NCI-H2107 (cell line): ENCODE measurements around the gene RHOV.

Experiments
- DNase-seq: peaks from one replicate; lab custom pipeline; 2025; lab: John Stamatoyannopoulos, UW

RHOV gene

GRCh38 chr15:40845036-40845435, 29.0 kb downstream of the RHOV start:
- no peak for DNase-seq

GRCh38 chr15:40844696-40845030, 29.4 kb downstream of the RHOV start:
- DNase-seq, result no peak

DNA sequence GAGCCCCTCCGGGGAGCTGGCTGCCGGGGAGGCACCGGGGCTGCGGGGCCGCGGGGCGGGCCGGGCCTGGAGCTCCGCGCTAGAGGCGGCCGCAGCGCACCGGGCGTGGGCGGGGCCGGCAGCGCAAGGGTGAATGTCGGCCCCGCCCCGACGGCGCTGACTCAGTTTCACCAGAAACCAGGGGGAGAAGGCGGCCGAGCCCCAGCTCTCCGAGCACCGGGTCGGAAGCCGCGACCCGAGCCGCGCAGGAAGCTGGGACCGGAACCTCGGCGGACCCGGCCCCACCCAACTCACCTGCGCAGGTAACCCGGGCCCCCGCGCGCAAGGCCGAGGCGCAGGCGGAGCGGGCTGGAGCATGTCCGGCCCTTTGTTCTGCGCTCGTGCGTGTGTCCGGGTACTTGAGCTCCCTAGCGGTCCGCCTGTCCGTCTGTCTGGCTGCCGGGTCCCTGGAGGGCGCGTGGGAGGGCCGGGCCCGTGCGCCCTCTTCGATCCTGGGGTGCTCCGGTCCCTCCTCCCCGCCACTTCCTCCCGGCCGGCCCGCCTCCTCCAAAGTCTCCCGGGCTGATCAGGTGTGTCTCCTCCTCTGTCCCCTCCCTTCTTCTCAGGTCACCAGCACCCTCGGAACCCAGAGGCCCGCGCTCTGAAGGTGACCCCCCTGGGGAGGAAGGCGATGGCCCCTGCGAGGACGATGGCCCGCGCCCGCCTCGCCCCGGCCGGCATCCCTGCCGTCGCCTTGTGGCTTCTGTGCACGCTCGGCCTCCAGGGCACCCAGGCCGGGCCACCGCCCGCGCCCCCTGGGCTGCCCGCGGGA, 29.9 kb downstream of the RHOV start, which contains the start of gene SPINT1:
Gene SPINT1, plus strand, starts transcription at position 164 of the 811 bp plus-strand sequence. Its CDS starts 507 bp downstream, at position 671.
- DNase-seq, result no peak

- no peak for DNase-seq
These were observed 30.7 kb downstream of the RHOV start for GRCh38 chr15:40843261-40843884.

- DNase-seq, result no peak
These were observed 32.3 kb downstream of the RHOV start for GRCh38 chr15:40841741-40842140.

- no peak for DNase-seq
These were observed 35.3 kb downstream of the RHOV start for GRCh38 chr15:40838756-40839155.

DNA sequence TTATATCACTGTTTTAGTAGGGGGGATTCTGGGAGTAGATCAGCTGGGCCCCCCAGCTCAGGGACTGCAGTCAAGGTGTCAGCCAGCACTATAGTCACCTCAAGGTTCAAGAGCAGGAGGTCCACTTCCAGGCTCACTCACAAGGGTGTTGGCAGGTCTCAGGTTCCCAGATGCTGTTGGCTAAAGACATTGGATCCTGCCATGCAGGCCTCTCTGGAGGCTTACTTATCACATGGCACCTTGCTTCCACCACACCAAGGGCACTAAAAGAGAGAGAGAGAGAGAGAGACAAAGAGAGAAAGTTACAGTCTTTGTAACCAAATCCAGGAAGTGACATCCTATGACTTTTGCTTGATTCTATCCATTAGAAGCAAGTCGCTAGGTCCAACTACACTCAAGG, 38.0 kb downstream of the RHOV start:
- no peak for DNase-seq

DNA sequence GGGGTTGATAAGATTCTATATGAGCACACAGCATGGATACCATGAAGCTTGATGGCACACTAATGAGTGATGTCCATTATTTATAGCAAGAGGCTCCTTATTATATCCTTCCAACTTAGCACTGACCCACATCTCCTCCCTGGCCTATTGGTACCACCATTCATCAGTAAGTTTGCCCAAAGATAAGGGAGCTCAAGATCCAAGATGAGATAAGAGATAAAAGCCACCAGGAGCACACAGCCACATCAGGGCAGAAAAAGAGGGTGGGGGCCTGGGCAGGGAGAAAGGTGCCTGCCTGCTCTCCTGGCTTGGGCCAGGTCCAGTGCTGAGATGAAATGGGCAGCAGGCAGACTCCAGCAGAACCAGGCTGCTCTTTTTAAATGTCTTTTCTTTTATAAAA, 41.1 kb downstream of the RHOV start:
- DNase-seq, result no peak

- no peak for DNase-seq
These were observed 42.2 kb downstream of the RHOV start for GRCh38 chr15:40831861-40832260.

GRCh38 chr15:40830884-40831283, 43.1 kb downstream of the RHOV start:
- peak; percentile 31 for DNase-seq

DNA sequence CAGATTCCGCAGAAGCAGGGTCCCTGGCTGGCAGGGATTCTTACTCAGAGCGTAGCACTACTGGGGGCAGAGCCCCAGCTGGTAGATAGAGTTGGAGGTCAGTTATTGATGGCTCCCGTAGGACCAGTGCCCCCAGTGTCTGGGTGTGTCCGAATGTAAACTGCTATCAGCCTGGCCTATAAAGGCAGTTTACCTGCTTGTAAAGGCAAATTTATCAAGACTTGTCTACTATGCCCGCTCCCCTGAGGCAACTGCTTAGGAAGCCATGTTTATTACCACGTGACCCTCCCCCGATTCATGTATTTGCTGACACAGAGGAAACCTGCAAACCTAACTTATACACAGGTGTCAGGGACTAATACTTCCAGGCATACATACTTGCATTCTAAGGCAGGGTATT, 44.9 kb downstream of the RHOV start:
- no peak for DNase-seq

GRCh38 chr15:40828447-40829036, 45.5 kb downstream of the RHOV start, which contains the start of gene PPP1R14D:
TSS of gene PPP1R14D (minus strand) at chr15:40828708. CDS start at chr15:40828641, 67 bp downstream.
- no peak for DNase-seq

DNA sequence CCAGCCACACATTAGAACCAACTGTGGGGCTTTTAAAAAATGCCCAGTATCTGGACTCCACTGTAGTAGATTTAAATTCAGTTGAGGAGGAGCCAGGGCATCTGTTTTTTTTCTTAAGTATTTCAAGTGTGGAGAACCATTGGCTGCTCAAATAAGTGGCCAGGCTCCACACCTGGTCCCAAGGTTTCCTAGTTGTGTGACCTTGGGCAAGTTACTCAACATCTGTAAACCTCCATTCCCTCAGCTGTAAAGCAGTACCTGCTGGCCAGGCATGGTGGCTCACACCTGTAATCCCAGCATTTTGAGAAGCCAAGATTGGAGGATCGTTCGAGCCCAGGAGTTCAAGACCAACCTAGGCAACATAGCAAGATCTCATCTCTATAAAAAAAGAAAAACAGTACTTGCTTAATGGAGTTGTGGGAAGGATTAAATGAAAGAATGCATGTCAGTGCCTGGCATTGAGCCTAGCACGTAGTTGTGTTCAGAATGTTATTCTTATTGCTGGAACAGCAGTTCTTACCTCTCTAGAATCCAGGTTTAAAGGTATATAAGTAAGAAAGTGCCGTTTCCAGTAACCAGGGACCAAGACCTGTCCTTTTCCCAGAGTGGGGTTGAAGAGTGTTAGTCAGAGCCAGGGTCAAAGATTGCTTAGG, 47.5 kb downstream of the RHOV start:
- DNase-seq, result no peak

- no peak for DNase-seq
These were observed 48.2 kb downstream of the RHOV start for GRCh38 chr15:40825661-40826422.

DNA sequence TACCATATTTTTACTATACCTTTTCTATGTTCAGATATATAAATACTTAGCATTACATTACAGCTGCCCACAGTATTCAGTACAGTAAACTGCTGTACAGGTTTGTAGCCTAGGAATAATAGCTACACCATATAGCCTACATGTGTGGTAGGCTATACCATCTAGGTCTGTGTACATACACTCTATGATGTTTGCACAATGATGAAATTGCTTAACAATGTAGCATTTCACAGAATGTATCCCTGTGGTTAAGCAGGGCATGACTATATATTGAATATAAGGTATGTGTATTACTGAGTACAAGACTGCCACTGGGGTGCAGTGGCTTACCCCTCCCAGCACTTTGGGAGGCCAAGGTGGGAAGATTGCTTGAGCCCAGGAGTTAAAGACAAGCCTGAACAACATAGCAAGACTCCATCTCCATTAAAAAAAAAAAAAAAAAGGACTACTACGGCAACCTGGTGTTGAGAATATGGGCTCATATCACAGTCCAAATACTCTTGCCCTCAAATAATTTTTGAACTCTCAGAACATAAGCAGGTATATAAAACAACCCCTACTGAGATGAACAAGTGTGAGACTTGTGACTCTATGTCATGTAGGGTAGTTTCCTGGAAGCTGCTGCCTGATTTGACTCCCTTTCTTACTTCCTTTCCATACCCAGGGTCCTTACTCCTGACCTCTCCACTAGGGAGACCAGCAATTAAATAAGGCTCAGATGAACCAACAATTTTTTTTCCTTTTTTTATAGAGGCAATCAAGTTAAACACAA, 50.3 kb downstream of the RHOV start:
- DNase-seq, result no peak
